Aorta (tissue), 5 donors: ENCODE measurements around the gene RGSL1. TPM values are rescaled to one million over a fixed set of nuclear protein-coding genes. Genes with fewer than 3 reads are reported as not detected.

Experiments used
- ATAC-seq: fragments of 200-7000 bp; cut with Tn5 transposase; one replicate; pipeline ENCODE4 v1.9.1; 2022; ENCODE audit warnings: moderate library complexity; ENCODE audit not compliant: low FRiP score
- DNase-seq, 2 donors: peaks; one replicate each; pipeline ENCODE4 v3.0.0-alpha.2; 2020
- H3K27ac ChIP-seq, 2 donors: one replicate each; pipeline ENCODE4 v1.5.1; 2013; ENCODE audit warnings: low read length in 2 of 2, mild to moderate bottlenecking in 2 of 2, moderate library complexity in 2 of 2, control low read depth in 1 of 2, inconsistent platforms in 1 of 2, low read depth in 1 of 2
- H3K27me3 ChIP-seq, 2 donors: one replicate each; pipeline ENCODE4 v1.6.1; 2013; ENCODE audit warnings: control low read depth in 1 of 2, low read length in 1 of 2, mild to moderate bottlenecking in 1 of 2, moderate library complexity in 1 of 2; ENCODE audit not compliant: insufficient read depth in 2 of 2, control insufficient read depth in 1 of 2
- H3K36me3 ChIP-seq, 2 donors: one replicate each; pipeline ENCODE4 v1.6.1; 2013; ENCODE audit warnings: control low read depth in 1 of 2, low read length in 1 of 2, mild to moderate bottlenecking in 1 of 2; ENCODE audit not compliant: insufficient read depth in 2 of 2, control insufficient read depth in 1 of 2
- H3K4me1 ChIP-seq, 2 donors: one replicate each; pipeline ENCODE4 v1.6.1; 2013; ENCODE audit warnings: low read length in 2 of 2, control low read depth in 1 of 2, mild to moderate bottlenecking in 1 of 2, moderate library complexity in 1 of 2; ENCODE audit not compliant: insufficient read depth in 2 of 2, control insufficient read depth in 1 of 2
- H3K4me3 ChIP-seq, 2 donors: one replicate each; pipeline ENCODE4 v1.5.1; 2013; ENCODE audit warnings: low read length in 2 of 2, control low read depth in 1 of 2, mild to moderate bottlenecking in 1 of 2
- H3K9me3 ChIP-seq: one replicate; pipeline ENCODE4 v1.6.1; 2013; ENCODE audit warnings: mild to moderate bottlenecking, low read length; ENCODE audit not compliant: control insufficient read depth
- WGBS, 2 donors: extraction: QIAGEN DNeasy Blood & Tissue Kit; methylation state at CpG; one replicate each; pipeline ENCODE4 v1.1.7; 2013; 5-methylcytosine and 5-hydroxymethylcytosine counted together
- intact Hi-C, 2 donors: fragments of 100-400 bp; cut with DNase I; formaldehyde crosslinking; loops; one replicate each; pipeline versions ENCODE4 v1.14.2 to v1.15.0; 2022
- polyA plus RNA-seq, 2 donors: library from polyadenylated mRNA; stranded (reverse); fragments of 200-250 nt; gene quantifications; one replicate each; pipeline ENCODE4 v1.2.3, GENCODE V29; 2013
- total RNA-seq, 2 donors: library from RNA; stranded (reverse); fragmentation: NEBNext Ultra II Directional; extraction: Animal tissue kit (Norgen Biotek cat#: 25700); gene quantifications; one replicate each; pipeline ENCODE4 v1.2.1, GENCODE V29; 2021
- donor health status: healthy with polysubstance abuse.
- donor health status: Bipolar disorder and iron deficiency.
- donor health status: DM: no; HTN: no; CAD: no.
- donor health status: DM: no; HTN: no; CAD: no.
- donor health status: DM: yes; HTN: yes; CAD: no.

RGSL1 gene
- total and polyA plus RNA-seq, 4 donors, result not detected

DNA sequence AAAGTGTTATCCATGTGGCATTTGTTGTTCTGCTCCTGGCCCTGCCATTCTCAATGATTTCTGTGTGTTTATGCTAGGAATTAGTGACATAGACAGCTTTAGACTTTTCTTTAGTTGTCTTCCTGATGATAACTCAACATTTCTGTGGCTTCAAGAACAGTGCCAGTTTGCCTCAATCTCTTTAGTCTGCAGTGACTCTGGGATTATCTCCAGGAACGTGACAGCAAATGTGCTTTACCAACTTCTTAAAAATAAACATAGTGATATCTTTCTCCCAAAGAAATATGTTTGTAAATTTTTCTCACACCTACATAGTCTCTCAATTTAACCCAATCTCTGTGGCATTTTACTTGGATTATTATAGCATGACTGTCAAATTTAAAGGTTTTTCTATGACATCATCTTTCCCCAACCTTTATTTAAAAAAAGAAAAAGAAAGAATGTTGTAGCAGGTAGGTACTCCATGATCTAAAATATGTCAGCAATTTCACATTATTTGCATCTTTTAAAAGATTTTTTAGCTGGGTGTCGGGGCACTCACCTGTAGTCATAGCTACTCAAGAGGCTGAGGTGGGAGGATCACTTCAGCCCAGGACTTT is 114.6 kb downstream of the RGSL1 start:
- Histone ChIP-seq H3K4me3 (no peak overlapping the region), H3K27ac (no peak overlapping the region), H3K36me3 (no peaks in the 10 kb centered on the region), H3K9me3 (no peaks in the 10 kb centered on the region), H3K4me1 (no peaks in the 10 kb centered on the region), H3K27me3 (no peaks in the 10 kb centered on the region)
- DNase-seq (no peak), ATAC-seq (no peak)
- WGBS, 2 donors, result 65 to 66% methylated on average over 2 of the region's 2 CpGs
- intact Hi-C loops, result no loop called here

DNA sequence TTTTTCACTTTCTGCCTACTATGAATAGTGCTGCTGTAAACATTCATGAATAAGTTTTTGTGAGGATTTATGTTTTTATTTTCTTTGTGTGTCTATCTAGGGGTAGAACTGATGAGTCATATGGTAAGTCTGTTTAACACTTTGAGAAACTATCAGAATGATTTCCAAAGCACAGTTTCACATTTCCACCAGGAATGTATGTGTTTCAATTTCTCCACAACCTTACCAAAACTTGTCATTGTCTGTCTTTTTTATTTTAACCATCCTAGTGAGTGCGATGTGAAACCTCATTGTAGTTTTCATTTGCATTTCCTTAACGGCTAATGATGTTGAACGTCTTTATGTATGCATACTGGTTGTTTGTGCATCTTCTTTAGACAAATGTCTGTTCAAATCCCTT is 115.6 kb downstream of the RGSL1 start:
- no peaks in the 10 kb centered on the region for H3K4me1 ChIP-seq
- H3K27ac ChIP-seq, result no peak overlapping the region
- no peak for DNase-seq
- no peak for ATAC-seq
- H3K27me3 ChIP-seq, result no peaks in the 10 kb centered on the region
- H3K4me3 ChIP-seq, result no peak overlapping the region
- WGBS, 2 donors, result 83% methylated on average over 3 of the region's 3 CpGs
- H3K9me3 ChIP-seq, result no peaks in the 10 kb centered on the region
- no peaks in the 10 kb centered on the region for H3K36me3 ChIP-seq
- intact Hi-C loops, result no loop called here

DNA sequence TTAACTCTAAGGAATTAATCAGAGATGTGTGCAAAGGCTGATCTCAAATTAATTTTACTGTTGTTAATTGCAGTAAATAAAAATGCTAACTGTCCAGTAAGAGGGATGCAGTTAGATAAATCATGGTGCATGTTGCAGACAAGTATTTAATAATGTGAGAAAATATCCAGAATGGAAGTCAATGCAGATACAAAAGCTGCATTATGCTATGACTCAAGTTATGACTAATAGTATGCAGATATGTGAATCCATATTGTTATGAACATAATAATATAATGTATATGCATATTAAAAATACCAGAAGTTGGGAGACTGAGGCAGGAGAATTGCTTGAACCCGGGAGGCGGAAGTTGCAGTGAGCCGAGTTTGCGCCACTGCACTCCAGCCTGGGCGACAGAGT is 117.7 kb downstream of the RGSL1 start:
- Histone ChIP-seq H3K9me3 (no peaks in the 10 kb centered on the region), H3K4me3 (no peak overlapping the region), H3K4me1 (no peaks in the 10 kb centered on the region), H3K27ac (no peak overlapping the region), H3K27me3 (no peaks in the 10 kb centered on the region), H3K36me3 (no peaks in the 10 kb centered on the region)
- ATAC-seq (no peak), DNase-seq (no peak)
- WGBS, 2 donors, result 83 to 85% methylated on average over 5 of the region's 5 CpGs
- intact Hi-C loops, result no loop called here

DNA sequence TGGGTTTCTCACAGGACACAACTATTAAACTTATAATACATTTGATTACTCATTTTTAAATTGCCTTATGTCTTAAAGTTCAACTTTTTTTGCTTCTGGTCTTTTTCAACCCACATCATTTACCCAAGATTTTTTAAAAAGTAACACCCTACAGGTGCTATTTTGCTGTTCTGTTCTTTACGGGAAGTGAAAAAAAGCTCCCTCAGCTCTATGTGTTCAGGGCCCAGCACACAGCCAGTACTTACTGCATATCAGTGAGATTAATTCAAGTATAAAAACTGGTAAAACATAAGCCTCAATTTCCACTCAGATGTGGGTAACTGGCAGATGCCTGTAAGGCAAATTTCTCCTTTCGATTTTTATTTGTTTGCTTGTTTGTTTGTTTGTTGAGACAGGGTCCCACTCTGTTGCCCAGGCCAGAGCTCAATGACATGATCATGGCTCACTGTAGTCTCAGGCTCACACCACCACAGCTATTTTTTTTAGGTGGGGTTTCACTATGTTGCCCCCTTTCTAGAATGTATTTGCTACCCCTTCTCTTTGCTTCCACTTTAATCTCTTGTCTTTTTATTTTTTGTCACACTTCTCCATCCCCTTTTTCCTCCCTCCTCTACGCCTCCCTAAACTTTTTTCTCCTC is 118.8 kb downstream of the RGSL1 start:
- Histone ChIP-seq H3K27ac (no peak overlapping the region), H3K36me3 (no peaks in the 10 kb centered on the region), H3K9me3 (no peaks in the 10 kb centered on the region), H3K27me3 (no peaks in the 10 kb centered on the region), H3K4me3 (no peak overlapping the region), H3K4me1 (no peaks in the 10 kb centered on the region)
- ATAC-seq (no peak), DNase-seq (no peak)
- 82 to 87% methylated on average over 3 of the region's 3 CpGs for WGBS, 2 donors
- intact Hi-C loops, result no loop called here

DNA sequence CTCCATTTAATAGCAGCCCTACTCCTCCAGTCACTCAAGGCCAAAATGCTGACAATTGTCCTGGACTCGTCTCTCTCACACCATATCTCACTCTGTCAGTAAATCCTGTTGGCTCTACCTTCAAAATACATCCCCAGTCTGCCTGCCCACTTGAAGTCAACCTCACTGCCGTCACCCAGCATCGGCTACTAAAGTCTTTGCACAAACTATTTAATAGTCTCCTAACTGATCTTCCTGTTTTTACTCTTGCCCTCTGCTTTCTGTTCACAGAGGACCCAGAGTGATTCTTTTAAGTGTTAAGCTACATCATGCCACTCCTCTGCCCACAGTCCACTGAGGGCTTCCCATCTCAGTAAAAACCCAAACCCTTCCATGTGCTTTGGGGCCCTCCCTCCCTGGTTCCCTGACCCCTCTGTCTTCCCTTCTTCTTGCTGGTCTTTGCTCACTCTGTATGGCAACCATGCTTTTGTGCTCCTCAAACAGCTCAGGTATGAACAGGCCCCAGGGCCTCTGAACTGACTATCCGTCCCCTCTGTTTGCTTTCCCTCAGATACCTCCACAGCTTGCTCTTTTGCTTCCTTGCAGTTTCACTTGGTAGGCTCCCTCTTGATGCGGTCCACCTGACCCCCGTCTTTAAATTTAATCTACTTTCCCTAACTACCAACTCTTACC is 120.1 kb downstream of the RGSL1 start:
- no peak overlapping the region for H3K27ac ChIP-seq
- DNase-seq (no peak), ATAC-seq (no peak)
- intact Hi-C loops, result no loop called here
- H3K36me3 ChIP-seq, result peaks cover 0 to 2% of the 10 kb centered on the region in 2 donors
- H3K27me3 ChIP-seq, result no peaks in the 10 kb centered on the region
- no peaks in the 10 kb centered on the region for H3K4me1 ChIP-seq
- 85 to 88% methylated on average over 6 of the region's 6 CpGs for WGBS, 2 donors
- no peaks in the 10 kb centered on the region for H3K9me3 ChIP-seq
- H3K4me3 ChIP-seq, result no peak overlapping the region

DNA sequence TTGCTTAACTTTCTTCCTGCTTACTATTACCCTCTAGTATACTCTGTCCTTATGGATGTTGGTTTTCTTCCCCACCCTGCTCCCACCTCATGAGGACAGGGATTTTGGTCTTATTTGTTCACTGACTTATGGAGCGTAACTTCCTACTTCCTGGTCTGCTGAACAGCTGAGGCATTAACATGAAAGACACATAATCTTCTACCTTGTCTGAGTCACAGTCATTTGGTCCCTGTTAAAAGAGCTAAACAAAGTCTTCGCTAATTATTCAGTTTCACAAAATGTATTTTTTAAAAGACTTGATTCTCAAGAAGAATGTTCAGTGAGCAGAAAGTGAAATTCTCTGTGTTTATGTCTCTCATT is 120.6 kb downstream of the RGSL1 start:
- Histone ChIP-seq H3K4me3 (no peak overlapping the region), H3K27me3 (no peaks in the 10 kb centered on the region), H3K4me1 (no peaks in the 10 kb centered on the region), H3K27ac (no peak overlapping the region), H3K9me3 (no peaks in the 10 kb centered on the region), H3K36me3 (peaks cover 4% of the 10 kb centered on the region in 2 donors)
- ATAC-seq (no peak), DNase-seq (no peak)
- intact Hi-C loops, result no loop called here
- 94 to 96% methylated on average over 2 of the region's 2 CpGs for WGBS, 2 donors

DNA sequence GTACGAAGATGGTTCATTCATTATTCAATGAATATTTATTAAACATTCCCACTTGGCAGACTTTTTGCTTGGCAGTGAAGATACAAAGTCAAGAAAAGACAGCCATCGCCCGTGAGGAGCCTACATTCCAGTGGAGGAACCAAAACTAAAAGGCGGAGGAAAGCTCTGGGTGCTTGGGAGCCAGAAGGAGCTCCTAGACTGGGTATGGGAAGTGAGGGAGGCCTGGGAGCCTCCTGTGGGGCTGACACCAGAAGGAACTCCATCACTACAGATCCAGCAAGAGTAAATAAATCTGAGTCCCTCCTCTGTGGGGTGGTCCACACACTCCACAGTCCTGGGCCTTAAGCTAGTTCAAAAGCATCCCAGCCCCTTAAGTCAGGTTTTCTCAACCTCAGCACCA is 124.2 kb downstream of the RGSL1 start:
- no peak overlapping the region for H3K27ac ChIP-seq
- intact Hi-C loops, result no loop called here
- peaks cover 4 to 5% of the 10 kb centered on the region in 2 donors for H3K36me3 ChIP-seq
- no peaks in the 10 kb centered on the region for H3K9me3 ChIP-seq
- DNase-seq, result no peak
- H3K4me1 ChIP-seq, result no peaks in the 10 kb centered on the region
- H3K4me3 ChIP-seq, result no peak overlapping the region
- no peaks in the 10 kb centered on the region for H3K27me3 ChIP-seq
- ATAC-seq, result no peak
- 90 to 94% methylated on average over 4 of the region's 4 CpGs for WGBS, 2 donors

DNA sequence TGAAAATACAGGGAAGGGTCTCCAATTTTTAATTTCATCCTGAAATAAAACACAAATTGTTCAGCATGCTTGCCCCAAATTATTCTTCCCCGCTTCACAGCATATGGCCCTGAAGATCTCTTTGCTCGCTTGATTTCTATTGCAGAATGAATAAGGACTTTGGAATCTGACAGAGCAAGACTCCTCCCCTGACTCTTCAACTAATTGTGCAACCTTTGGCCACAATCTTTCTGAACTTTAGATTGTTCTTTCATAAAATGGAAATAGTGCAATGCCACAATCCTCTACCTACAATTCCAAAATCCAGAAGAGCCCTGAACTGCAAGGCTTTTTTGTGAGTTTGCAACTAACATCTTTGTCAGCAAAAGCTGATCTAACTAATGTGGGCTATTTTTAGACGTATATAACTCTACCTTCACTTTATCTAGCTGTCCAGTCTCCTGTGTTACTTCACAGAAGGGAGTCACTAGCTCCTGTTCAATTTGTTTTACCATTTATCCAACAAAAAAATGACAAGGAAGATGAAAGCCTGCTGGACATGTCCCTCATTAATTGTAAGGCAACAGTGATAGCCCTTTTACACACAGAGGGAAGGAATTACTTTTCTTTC is 125.7 kb downstream of the RGSL1 start:
- peak; percentile 50 for ATAC-seq
- 76 to 80% methylated on average over 3 of the region's 3 CpGs for WGBS, 2 donors
- Histone ChIP-seq H3K27ac (no peak overlapping the region), H3K4me3 (no peak overlapping the region), H3K27me3 (no peaks in the 10 kb centered on the region), H3K9me3 (no peaks in the 10 kb centered on the region), H3K4me1 (no peaks in the 10 kb centered on the region), H3K36me3 (peaks cover 6 to 10% of the 10 kb centered on the region in 2 donors)
- intact Hi-C loops, result no loop called here
- DNase-seq, result no peak

DNA sequence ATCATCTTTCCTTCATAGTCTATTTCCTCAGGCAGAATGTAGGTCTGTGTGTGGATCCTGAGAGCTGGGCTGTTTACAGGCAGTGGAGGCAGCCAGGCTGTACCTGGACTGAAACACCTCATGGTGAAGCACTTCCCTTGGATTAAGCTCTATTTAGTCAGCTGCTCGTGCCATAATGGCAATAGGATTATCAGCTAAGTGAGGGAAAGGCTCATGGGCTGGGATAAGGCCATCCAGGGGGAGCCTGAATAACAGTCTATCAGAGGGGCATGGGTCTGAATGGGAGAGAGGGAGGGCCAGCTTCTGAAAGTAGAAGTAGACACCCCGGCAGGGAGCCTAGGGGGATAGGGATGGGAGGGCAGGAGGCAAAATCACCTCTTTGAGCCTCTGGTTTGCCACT is 130.8 kb downstream of the RGSL1 start:
- ATAC-seq (no peak), DNase-seq (no peak)
- no peaks in the 10 kb centered on the region for H3K9me3 ChIP-seq
- no peaks in the 10 kb centered on the region for H3K27me3 ChIP-seq
- peaks cover 2 to 11% of the 10 kb centered on the region in 2 donors for H3K36me3 ChIP-seq
- WGBS, 2 donors, result 87 to 93% methylated on average over 2 of the region's 2 CpGs
- no peak overlapping the region for H3K4me3 ChIP-seq
- intact Hi-C loops, result no loop called here
- H3K4me1 ChIP-seq, result no peaks in the 10 kb centered on the region
- no peak overlapping the region for H3K27ac ChIP-seq
